Stimulated activated naive CD4-positive, alpha-beta T cell (primary cell): ENCODE measurements around the gene NOS1.
"Not testable (repeated sequence)": the region's sequence is repeated elsewhere in the genome, so short reads cannot be mapped to it uniquely, and the experiment has no call there.

ENCODE experiments used
- DNase-seq, 6 experiments: peaks; one replicate each; lab custom pipeline; 2025; lab: John Stamatoyannopoulos, UW

NOS1 gene

GRCh38 chr12:117208811-117209455, 152.5 kb downstream of the NOS1 start:
- DNase-seq, result no peak

GRCh38 chr12:117208206-117208605, 153.2 kb downstream of the NOS1 start:
- no peak for DNase-seq

GRCh38 chr12:117207675-117208074, 153.8 kb downstream of the NOS1 start:
- no peak for DNase-seq

GRCh38 chr12:117202556-117202955, 158.9 kb downstream of the NOS1 start:
- no peak for DNase-seq

GRCh38 chr12:117202033-117202432, 159.4 kb downstream of the NOS1 start:
- no peak for DNase-seq

GRCh38 chr12:117199956-117200744, 161.3 kb downstream of the NOS1 start:
- not testable (repeated sequence) for DNase-seq

GRCh38 chr12:117196334-117196733, 165.1 kb downstream of the NOS1 start:
- DNase-seq, result not testable (repeated sequence)

GRCh38 chr12:117195027-117195426, 166.4 kb downstream of the NOS1 start:
- not testable (repeated sequence) for DNase-seq

GRCh38 chr12:117193903-117194302, 167.5 kb downstream of the NOS1 start:
- no peak for DNase-seq

GRCh38 chr12:117192581-117192980, 168.8 kb downstream of the NOS1 start:
- not testable (repeated sequence) for DNase-seq

GRCh38 chr12:117192057-117192456, 169.4 kb downstream of the NOS1 start:
- DNase-seq, result no peak

- DNase-seq, result peak; percentile 89 to 96 (median 92)
Measured at GRCh38 chr12:117190210-117190781, 171.1 kb downstream of the NOS1 start, which contains the start of gene FBXO21. Gene FBXO21 (minus strand): TSS chr12:117190470. CDS start chr12:117190456, 14 bp downstream.

GRCh38 chr12:117189725-117190209, 171.7 kb downstream of the NOS1 start:
- DNase-seq, result peak in 5 of 6 experiments; percentile 24 to 56 (median 37)

- DNase-seq, result no peak
Measured at GRCh38 chr12:117188961-117189724, 172.3 kb downstream of the NOS1 start.

- DNase-seq, result no peak
Measured at GRCh38 chr12:117188121-117188665, 173.2 kb downstream of the NOS1 start.

GRCh38 chr12:117187421-117187820, 174.0 kb downstream of the NOS1 start:
- DNase-seq, result no peak

GRCh38 chr12:117182866-117183265, 178.6 kb downstream of the NOS1 start:
- DNase-seq, result no peak

GRCh38 chr12:117181468-117181843, 180.0 kb downstream of the NOS1 start:
- not testable (repeated sequence) for DNase-seq

- DNase-seq, result no peak
Measured at GRCh38 chr12:117180758-117181467, 180.5 kb downstream of the NOS1 start.

GRCh38 chr12:117178745-117179144, 182.7 kb downstream of the NOS1 start:
- no peak for DNase-seq

- DNase-seq, result no peak
Measured at GRCh38 chr12:117178301-117178700, 183.1 kb downstream of the NOS1 start.
